Measurements from ENCODE around the gene RUBCNL.

Gene RUBCNL

DNA sequence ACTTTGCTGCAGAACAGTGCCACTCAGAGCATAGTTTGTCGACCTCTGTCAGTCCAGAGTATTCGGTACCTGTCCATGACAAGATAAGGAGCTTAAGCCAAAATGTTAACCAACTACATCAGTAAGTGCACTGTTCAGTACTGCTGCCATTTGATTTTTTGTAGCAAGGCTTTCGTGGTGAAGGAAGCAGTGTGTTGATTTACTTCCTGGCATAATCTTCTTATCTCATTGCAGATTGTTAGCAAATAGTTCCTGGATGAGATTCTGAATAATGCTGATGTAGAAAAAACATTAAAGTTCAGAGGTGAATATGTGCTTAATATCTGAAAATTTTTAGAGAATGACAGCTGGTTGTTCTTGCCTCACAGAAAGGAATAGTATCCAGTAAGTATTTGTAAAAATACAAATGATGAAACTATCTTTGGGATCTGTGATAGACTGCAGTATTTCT lies 89.7 kb downstream of the RUBCNL start:
- no peak for DNase-seq (ENCODE audit: insufficient read length, low spot score)
- TF ChIP-seq SPI1 (IDR thresholded peaks at IDR 0.05; ENCODE audit: low read depth, low read length) (no peak), POU2F2 (IDR thresholded peaks at IDR 0.05; ENCODE audit: low read depth, low read length) (no peak), POLR2A (IDR thresholded peaks at IDR 0.05; ENCODE audit: low read depth, low read length) (no peak), POLR2AphosphoS5 (IDR thresholded peaks at IDR 0.05; ENCODE audit: low read depth, low read length) (no peak), TAF1 (IDR thresholded peaks at IDR 0.05; ENCODE audit: low read depth, low read length) (no peak)
- FAIRE-seq, result peak; percentile 70

DNA sequence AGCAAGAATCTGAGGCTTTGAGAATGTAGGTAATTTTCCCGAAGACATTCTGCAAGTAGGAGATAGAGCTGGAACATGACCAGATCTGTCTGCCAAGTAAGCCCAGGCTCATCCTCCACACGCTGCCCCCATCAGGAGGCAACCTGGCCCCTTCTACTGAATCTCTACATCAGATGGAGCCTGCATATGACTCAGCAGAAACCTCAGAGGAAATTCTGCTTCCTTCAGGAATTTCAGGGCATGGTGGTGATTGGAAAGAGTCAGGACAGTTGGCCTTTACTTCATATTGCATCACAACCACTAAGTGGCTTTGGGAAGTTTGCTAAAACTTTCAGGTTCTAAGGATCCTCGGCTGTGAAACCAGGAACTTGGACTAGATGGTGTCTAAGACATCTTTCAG lies 90.1 kb downstream of the RUBCNL start:
- no peak for DNase-seq (ENCODE audit: insufficient read length, low spot score)
- TF ChIP-seq POLR2AphosphoS5 (IDR thresholded peaks at IDR 0.05; ENCODE audit: low read depth, low read length) (no peak), SPI1 (IDR thresholded peaks at IDR 0.05; ENCODE audit: low read depth, low read length) (no peak), POU2F2 (IDR thresholded peaks at IDR 0.05; ENCODE audit: low read depth, low read length) (no peak), PAX5 (IDR thresholded peaks at IDR 0.05; ENCODE audit: insufficient read depth, low read length, severe bottlenecking) (no peak), POLR2A (IDR thresholded peaks at IDR 0.05; ENCODE audit: low read depth, low read length) (no peak), TAF1 (IDR thresholded peaks at IDR 0.05; ENCODE audit: low read depth, low read length) (no peak)
- FAIRE-seq, result no peak

DNA sequence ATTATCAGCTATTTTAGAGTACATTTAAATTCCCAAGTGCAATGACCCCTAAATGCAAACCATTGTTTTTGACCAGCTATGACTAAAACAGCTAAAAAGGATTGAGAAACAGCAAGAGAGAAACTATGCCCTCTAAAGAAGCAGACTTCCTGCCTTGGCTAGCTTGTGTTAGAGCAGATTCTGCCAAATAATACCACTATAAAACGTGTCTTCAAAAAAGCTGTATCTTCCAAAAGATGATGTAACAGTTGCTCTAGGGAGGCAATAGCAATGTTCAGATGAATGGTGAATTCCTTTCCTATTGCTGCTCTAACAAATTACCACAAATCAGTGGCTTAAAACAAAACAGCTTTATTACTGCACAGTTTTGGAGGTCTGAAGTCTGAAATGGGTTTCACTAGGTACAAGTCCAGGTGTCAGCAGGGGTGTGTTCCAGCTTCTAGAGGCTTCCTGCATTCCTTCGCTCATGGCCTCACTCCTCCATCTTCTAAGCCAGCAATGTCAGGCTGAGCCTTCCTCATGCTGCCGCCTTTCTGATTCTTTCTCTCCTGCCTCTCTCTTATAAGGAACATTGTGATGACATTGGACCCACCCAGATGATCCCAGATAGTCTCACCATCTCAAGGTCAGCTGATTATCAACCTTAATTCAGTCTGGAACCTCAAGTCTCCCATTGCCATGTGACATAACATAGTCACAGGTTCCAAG lies 90.8 kb downstream of the RUBCNL start:
- FAIRE-seq (no peak), DNase-seq (ENCODE audit: insufficient read length, low spot score) (no peak)
- TF ChIP-seq SPI1 (IDR thresholded peaks at IDR 0.05; ENCODE audit: low read depth, low read length) (0 out of 2 replicates have a peak, but pooled peaks have one; percentile 6), POLR2AphosphoS5 (IDR thresholded peaks at IDR 0.05; ENCODE audit: low read depth, low read length) (no peak)

DNA sequence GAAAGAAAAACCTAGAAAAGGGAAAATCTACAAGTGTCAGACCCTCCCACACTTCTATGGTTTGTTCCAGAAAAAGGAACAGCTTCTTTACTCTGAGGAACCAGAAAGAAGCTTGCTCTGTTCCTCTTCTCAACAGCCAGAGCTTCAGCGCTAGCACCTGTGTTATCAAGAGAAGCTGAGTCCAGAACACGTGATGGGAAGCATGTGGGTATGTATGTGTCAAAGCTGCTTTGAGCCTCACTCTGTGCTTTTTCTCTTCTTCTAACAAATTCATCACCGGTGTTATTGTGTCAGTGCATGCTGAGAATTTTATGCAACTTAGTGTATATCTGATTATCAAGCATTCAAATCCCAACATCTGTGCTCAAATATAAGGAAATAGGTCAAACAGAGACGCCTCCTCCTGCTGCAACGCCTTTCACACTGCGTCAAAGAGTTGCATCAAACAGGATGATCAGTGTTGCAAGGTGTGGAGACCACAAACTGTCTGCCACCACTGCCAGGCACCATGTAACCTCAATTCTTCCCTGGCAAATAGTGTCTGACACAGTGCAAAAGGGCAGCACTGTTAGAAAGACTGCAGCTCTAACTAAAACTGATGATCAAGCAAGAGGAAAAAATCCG lies 91.4 kb downstream of the RUBCNL start:
- no peak for DNase-seq (ENCODE audit: insufficient read length, low spot score)
- TF ChIP-seq POU2F2 (IDR thresholded peaks at IDR 0.05; ENCODE audit: low read depth, low read length), result no peak
- no peak for TF ChIP-seq TAF1 (IDR thresholded peaks at IDR 0.05; ENCODE audit: low read depth, low read length)
- TF ChIP-seq POLR2A (IDR thresholded peaks at IDR 0.05; ENCODE audit: low read depth, low read length), result no peak
- TF ChIP-seq POLR2AphosphoS5 (IDR thresholded peaks at IDR 0.05; ENCODE audit: low read depth, low read length), result no peak
- TF ChIP-seq PAX5 (IDR thresholded peaks at IDR 0.05; ENCODE audit: insufficient read depth, low read length, severe bottlenecking), result no peak
- TF ChIP-seq SPI1 (IDR thresholded peaks at IDR 0.05; ENCODE audit: low read depth, low read length), result peak; percentile 53
- peak; percentile 90 for FAIRE-seq

DNA sequence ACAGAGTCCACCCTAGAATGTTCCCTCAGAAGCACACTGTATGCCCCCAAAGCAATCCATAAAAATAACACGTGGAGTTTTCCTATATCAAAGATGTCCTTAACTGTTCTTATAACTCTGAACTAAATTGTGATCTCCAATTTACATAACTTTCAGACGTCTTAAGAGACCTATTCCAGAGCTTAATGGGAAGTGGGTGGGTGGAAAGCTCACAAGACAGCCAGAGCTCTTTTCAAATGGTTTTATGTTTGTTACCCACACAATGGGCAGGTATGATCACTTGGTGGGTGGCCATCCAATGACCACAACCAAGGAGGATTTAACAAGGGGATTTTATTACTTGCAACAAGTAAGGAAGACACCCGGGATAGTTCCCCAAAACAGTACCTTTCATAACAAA lies 93.6 kb downstream of the RUBCNL start:
- TF ChIP-seq TAF1 (IDR thresholded peaks at IDR 0.05; ENCODE audit: low read depth, low read length) (no peak), SPI1 (IDR thresholded peaks at IDR 0.05; ENCODE audit: low read depth, low read length) (no peak), POLR2A (IDR thresholded peaks at IDR 0.05; ENCODE audit: low read depth, low read length) (no peak), POU2F2 (IDR thresholded peaks at IDR 0.05; ENCODE audit: low read depth, low read length) (no peak), POLR2AphosphoS5 (IDR thresholded peaks at IDR 0.05; ENCODE audit: low read depth, low read length) (no peak), PAX5 (IDR thresholded peaks at IDR 0.05; ENCODE audit: insufficient read depth, low read length, severe bottlenecking) (no peak)
- DNase-seq (ENCODE audit: insufficient read length, low spot score), result no peak
- FAIRE-seq, result no peak

All from GM12891 (cell line).